Endothelial cell (in vitro differentiated cells): Measurements from ENCODE around the gene CNNM2. TPM values are rescaled to one million over a fixed set of nuclear protein-coding genes. Genes with fewer than 3 reads are reported as not detected.

Experiments
- DNase-seq: peaks from one replicate; pipeline ENCODE4 v3.0.0; 2021; ENCODE audit warnings: low spot score
- H3K27ac Mint-ChIP-seq: one replicate; pipeline ENCODE4 v1.8.0; 2021; ENCODE audit warnings: mixed read lengths, inconsistent platforms; ENCODE audit not compliant: unreplicated experiment
- H3K27me3 Mint-ChIP-seq: one replicate; pipeline ENCODE4 v1.8.0; 2021; ENCODE audit warnings: mild to moderate bottlenecking, moderate library complexity, mixed read lengths, inconsistent platforms; ENCODE audit not compliant: unreplicated experiment
- H3K36me3 Mint-ChIP-seq: one replicate; pipeline ENCODE4 v1.8.0; 2021; ENCODE audit warnings: mild to moderate bottlenecking, low read depth, mixed read lengths, inconsistent platforms; ENCODE audit not compliant: unreplicated experiment
- H3K4me1 Mint-ChIP-seq: one replicate; pipeline ENCODE4 v1.8.0; 2021; ENCODE audit warnings: mild to moderate bottlenecking, mixed read lengths, inconsistent platforms; ENCODE audit not compliant: unreplicated experiment
- H3K4me3 Mint-ChIP-seq: one replicate; pipeline ENCODE4 v1.8.0; 2021; ENCODE audit warnings: mild to moderate bottlenecking, mixed read lengths, inconsistent platforms; ENCODE audit not compliant: unreplicated experiment
- H3K9me3 Mint-ChIP-seq: one replicate; pipeline ENCODE4 v1.8.0; 2021; ENCODE audit warnings: mixed read lengths, inconsistent platforms; ENCODE audit not compliant: unreplicated experiment
- total RNA-seq: library from RNA; stranded (reverse); fragmentation: NEBNext Ultra II Directional; extraction: Animal tissue kit (Norgen Biotek cat#: 25700); gene quantifications from one replicate; pipeline ENCODE4 v1.2.1, GENCODE V29; 2021; ENCODE audit not compliant: unreplicated experiment
- TF ChIP-seq, protein P1 (sequence below): fragments of 200-600 bp; sonication (generic); IDR thresholded peaks from one replicate; pipeline ENCODE4 v1.5.0; 2021; ENCODE audit warnings: antibody characterized with exemption; ENCODE audit not compliant: unreplicated experiment

CNNM2 gene
- total RNA-seq, 1 donor from 2014 or later: 4.6 TPM

DNA sequence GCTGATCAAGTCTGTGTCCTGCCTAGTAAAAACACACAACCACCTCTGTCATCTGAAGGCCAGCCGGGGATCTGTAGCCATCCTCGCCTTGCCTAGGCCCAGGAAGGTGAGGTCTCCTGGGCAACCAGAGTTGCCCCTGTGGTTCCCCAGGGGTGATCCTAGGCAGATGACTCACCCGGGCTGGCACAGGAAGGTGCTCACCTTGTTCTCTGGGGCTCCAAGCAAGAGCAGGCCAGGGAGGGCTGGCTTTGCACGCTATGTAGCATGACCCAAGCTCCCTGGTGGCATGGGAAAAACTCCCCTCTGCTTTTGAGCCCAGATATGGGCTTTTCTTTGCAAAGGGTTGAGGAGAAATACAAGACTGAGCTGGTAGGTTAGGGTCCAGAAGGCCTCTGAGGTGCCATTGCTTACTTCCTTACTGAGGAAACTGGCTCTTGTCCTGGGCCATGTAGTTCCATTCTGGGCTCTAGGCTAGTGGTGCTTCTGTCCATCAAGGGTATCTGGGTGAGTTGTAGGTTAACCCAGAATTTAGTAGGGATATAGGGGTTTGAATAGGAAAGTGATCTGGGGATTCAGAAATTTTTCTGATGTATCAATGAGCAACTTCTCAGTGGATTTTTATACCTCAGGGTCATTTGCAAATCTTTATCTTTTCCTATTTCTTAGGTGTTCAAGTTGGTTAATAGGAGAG, 162.9 kb downstream of the CNNM2 start:
- Mint-ChIP-seq H3K27me3 (peaks cover 4% of the 10 kb centered on the region), H3K4me3 (no peak overlapping the region), H3K36me3 (peaks cover 22% of the 10 kb centered on the region), H3K4me1 (peaks cover 12% of the 10 kb centered on the region), H3K27ac (no peak overlapping the region), H3K9me3 (no peaks in the 10 kb centered on the region)
- DNase-seq: no peak
- TF ChIP-seq, protein P1, sequence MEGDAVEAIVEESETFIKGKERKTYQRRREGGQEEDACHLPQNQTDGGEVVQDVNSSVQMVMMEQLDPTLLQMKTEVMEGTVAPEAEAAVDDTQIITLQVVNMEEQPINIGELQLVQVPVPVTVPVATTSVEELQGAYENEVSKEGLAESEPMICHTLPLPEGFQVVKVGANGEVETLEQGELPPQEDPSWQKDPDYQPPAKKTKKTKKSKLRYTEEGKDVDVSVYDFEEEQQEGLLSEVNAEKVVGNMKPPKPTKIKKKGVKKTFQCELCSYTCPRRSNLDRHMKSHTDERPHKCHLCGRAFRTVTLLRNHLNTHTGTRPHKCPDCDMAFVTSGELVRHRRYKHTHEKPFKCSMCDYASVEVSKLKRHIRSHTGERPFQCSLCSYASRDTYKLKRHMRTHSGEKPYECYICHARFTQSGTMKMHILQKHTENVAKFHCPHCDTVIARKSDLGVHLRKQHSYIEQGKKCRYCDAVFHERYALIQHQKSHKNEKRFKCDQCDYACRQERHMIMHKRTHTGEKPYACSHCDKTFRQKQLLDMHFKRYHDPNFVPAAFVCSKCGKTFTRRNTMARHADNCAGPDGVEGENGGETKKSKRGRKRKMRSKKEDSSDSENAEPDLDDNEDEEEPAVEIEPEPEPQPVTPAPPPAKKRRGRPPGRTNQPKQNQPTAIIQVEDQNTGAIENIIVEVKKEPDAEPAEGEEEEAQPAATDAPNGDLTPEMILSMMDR: no peak

DNA sequence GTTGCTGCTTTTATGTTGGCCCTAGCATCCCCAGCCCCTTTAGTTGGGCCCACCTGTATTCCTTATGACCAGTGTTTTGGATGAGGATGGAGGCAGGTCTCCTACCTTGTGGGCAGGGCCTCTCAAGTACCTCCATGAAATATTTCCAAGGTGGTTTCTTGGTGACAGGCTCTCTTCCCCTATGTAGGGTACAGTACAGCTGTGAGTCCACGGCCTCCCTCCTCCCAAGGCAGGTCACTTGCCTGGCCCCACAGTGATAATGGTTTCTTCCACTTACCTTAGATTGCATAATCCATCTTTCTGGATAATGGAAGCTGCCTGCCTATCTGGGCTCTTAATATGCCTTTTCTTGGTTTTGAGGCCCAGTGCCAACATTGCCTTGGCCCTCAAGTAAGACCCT, 164.6 kb downstream of the CNNM2 start:
- H3K36me3 Mint-ChIP-seq: peaks cover 28% of the 10 kb centered on the region
- peaks cover 3% of the 10 kb centered on the region for H3K27me3 Mint-ChIP-seq
- TF ChIP-seq, protein P1: no peak

DNA sequence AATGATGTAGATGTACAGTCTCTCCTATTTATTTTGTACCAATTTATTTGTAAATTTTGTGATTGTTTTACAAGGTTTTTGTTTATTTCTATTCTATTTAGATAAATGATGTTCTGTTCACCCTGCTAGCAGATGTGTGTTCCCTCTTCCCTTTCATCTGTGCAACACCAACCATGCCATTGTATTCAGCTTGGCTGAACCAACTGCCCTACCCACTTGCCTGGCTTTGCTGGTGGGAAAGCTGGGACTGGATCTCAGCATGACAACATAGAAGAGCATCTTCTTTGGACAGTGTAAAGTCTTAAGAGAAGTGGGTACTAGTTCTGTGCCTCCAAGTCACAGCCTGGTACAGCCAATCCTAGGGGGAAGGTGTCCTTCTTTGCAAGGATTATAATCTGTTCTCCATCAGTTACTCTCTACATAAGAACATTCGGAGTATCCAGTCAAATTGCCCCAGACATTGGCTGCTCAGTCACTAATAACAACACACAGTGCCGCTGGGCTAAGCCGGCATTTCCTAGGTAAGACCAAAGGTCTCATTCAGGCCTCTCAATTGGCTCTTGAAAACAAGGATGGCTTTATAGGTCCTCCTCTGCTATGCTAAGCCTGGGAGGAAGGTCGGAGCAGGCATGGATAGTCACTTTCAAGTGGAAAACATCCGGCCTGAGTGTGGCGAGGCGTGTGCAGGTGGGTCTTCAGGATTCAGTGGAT, 165.3 kb downstream of the CNNM2 start:
- peaks cover 12% of the 10 kb centered on the region for H3K4me1 Mint-ChIP-seq
- no peak overlapping the region for H3K4me3 Mint-ChIP-seq
- DNase-seq: no peak
- no peaks in the 10 kb centered on the region for H3K9me3 Mint-ChIP-seq
- peaks cover 3% of the 10 kb centered on the region for H3K27me3 Mint-ChIP-seq
- H3K27ac Mint-ChIP-seq: peak overlapping the region; percentile 67
- peaks cover 30% of the 10 kb centered on the region for H3K36me3 Mint-ChIP-seq
- TF ChIP-seq, protein P1: no peak

More for the DNA sequence above, 164.6 kb downstream of the CNNM2 start:
- Mint-ChIP-seq H3K9me3 (no peaks in the 10 kb centered on the region), H3K4me1 (peaks cover 12% of the 10 kb centered on the region), H3K4me3 (no peak overlapping the region), H3K27ac (no peak overlapping the region)
- no peak for DNase-seq

DNA sequence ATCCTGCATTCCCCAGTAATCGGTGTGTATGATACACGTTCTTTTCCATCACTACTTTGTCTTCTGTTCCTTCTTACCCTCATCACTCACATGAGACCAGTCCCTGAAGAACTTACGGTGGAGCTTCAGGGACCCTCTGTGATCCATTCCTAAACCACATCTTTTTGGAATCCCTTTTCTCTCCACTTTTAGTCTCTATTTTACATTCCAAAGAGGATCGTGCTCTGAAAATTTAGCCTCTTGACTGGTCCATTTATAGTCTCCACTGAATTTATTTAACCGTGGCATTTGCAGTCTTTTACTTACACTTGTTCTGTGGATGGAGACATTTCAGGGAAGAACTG, 165.9 kb downstream of the CNNM2 start:
- no peak for DNase-seq
- H3K36me3 Mint-ChIP-seq: peaks cover 30% of the 10 kb centered on the region
- H3K4me3 Mint-ChIP-seq: no peak overlapping the region
- TF ChIP-seq, protein P1: no peak
- H3K27me3 Mint-ChIP-seq: peaks cover 3% of the 10 kb centered on the region
- peak overlapping the region; percentile 67 for H3K27ac Mint-ChIP-seq
- peaks cover 12% of the 10 kb centered on the region for H3K4me1 Mint-ChIP-seq
- no peaks in the 10 kb centered on the region for H3K9me3 Mint-ChIP-seq

DNA sequence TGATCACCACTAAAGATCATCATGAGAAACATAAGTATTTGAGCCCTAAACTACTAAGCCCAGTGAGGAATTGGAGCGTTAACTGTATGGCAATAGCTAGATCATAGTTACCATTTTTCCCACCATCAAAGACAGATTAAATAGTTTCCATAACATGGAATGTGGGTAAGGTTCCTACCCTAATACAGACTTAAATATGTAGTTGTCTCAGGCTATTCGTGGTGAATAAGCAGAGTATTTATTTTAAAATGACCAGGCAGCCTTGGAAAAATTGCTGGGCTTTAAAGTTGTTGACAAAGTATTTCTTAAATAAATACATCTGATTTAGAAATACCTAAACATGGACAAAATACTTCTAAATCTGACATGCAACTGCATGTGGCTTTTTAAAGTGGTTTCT, 168.2 kb downstream of the CNNM2 start:
- TF ChIP-seq, protein P1: no peak
- Mint-ChIP-seq H3K9me3 (no peaks in the 10 kb centered on the region), H3K4me1 (peaks cover 12% of the 10 kb centered on the region), H3K36me3 (peaks cover 48% of the 10 kb centered on the region), H3K27me3 (peaks cover 4% of the 10 kb centered on the region), H3K4me3 (no peak overlapping the region), H3K27ac (no peak overlapping the region)
- DNase-seq: no peak
